GM20000 (cell line): ENCODE measurements around the gene PCP4.

Experiments used
- DNase-seq: peaks from one replicate; pipeline ENCODE4 v3.0.0; 2012; ENCODE audit warnings: low spot score
- TF ChIP-seq, protein P1 (sequence below): IDR thresholded peaks from 2 replicates; pipeline ENCODE4 v1.5.1; 2012; ENCODE audit warnings: mild to moderate bottlenecking, control low read depth; ENCODE audit errors: extremely low read depth, missing control alignments

Gene PCP4

GRCh38 chr21:39866093-39866492, 1.1 kb upstream of the PCP4 start:
- no peak for DNase-seq
- TF ChIP-seq, protein P1, sequence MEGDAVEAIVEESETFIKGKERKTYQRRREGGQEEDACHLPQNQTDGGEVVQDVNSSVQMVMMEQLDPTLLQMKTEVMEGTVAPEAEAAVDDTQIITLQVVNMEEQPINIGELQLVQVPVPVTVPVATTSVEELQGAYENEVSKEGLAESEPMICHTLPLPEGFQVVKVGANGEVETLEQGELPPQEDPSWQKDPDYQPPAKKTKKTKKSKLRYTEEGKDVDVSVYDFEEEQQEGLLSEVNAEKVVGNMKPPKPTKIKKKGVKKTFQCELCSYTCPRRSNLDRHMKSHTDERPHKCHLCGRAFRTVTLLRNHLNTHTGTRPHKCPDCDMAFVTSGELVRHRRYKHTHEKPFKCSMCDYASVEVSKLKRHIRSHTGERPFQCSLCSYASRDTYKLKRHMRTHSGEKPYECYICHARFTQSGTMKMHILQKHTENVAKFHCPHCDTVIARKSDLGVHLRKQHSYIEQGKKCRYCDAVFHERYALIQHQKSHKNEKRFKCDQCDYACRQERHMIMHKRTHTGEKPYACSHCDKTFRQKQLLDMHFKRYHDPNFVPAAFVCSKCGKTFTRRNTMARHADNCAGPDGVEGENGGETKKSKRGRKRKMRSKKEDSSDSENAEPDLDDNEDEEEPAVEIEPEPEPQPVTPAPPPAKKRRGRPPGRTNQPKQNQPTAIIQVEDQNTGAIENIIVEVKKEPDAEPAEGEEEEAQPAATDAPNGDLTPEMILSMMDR: no peak

- TF ChIP-seq, protein P1: no peak
- no peak for DNase-seq
Observed at GRCh38 chr21:39869141-39869818, 2.0 kb downstream of the PCP4 start.

- DNase-seq: no peak
- TF ChIP-seq, protein P1: no peak
Observed at GRCh38 chr21:39873687-39874086, 6.4 kb downstream of the PCP4 start.

- TF ChIP-seq, protein P1: no peak
- DNase-seq: no peak
Observed at GRCh38 chr21:39874206-39874605, 7.0 kb downstream of the PCP4 start.

GRCh38 chr21:39874759-39875158, 7.5 kb downstream of the PCP4 start:
- DNase-seq: no peak

GRCh38 chr21:39881661-39882060, 14.4 kb downstream of the PCP4 start:
- no peak for DNase-seq
- TF ChIP-seq, protein P1: no peak

More at GRCh38 chr21:39874759-39875158, 7.5 kb downstream of the PCP4 start:
- TF ChIP-seq, protein P1: no peak

GRCh38 chr21:39882151-39882838, 15.1 kb downstream of the PCP4 start:
- no peak for DNase-seq
- TF ChIP-seq, protein P1: no peak
